ENCODE data around the gene SPRR3.

SPRR3 gene

DNA sequence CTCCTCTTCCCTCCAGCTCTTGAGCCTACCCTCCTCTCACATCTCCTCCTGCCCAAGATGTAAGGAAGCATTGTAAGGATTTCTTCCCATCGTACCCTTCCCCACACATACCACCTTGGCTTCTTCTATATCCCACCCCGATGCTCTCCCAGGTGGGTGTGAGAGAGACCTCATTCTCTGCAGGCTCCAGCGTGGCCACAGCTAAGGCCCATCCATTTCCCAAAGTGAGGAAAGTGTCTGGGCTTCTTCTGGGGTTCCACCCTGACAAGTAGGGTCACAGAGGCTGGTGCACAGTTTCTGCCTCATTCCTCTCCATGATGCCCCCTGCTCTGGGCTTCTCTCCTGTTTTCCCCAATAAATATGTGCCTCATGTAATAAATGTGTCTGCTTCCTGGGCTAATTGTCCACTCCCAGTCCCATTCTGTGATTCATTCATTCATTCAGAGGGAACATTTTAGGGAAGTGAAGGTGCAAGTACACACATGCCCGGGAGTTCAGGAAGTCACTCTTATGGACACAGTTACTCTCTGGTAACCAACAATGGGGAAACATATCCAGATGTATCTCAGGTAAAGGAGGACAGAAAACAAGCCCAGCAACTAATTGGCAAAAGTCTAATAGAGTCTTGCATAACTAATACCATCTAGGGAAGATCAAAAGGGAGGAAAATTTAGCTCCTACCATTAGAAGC lies 29.2 kb upstream of the SPRR3 start:
- no peaks in the 10 kb centered on the region for H3K36me3 ChIP-seq (ENCODE audit: insufficient read depth, low read length)

DNA sequence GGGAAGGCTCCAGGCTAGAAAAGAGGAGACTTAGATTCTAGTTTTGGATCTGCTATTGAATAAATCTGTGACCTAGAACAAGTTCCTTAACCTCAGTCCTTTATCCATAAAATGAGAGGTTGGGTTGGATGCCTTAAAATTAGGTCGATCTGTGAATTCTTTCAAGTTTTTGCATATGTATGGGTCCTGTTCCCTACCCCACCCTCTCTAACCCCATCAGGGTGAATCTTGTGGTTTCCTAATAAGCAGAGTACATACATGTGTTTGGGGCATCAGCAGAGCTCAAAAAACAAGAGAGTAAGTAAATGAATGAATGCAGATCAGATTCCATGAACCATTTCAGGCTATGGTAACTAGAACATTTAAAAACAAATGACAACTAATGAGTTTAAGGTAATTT lies 24.9 kb upstream of the SPRR3 start:
- H3K4me1 ChIP-seq (ENCODE audit: insufficient read depth, low read length, severe bottlenecking): no peaks in the 10 kb centered on the region
- no peak overlapping the region for H3K9ac ChIP-seq (ENCODE audit: low read length)
- H3F3A ChIP-seq (ENCODE audit: insufficient read depth, low read length): no peaks in the 10 kb centered on the region
- H2AFZ ChIP-seq (ENCODE audit: low read length): no peak overlapping the region
- TF ChIP-seq EZH2 (IDR thresholded peaks at IDR 0.05; ENCODE audit: borderline replicate concordance, low read length): no peak
- TF ChIP-seq, protein P1, sequence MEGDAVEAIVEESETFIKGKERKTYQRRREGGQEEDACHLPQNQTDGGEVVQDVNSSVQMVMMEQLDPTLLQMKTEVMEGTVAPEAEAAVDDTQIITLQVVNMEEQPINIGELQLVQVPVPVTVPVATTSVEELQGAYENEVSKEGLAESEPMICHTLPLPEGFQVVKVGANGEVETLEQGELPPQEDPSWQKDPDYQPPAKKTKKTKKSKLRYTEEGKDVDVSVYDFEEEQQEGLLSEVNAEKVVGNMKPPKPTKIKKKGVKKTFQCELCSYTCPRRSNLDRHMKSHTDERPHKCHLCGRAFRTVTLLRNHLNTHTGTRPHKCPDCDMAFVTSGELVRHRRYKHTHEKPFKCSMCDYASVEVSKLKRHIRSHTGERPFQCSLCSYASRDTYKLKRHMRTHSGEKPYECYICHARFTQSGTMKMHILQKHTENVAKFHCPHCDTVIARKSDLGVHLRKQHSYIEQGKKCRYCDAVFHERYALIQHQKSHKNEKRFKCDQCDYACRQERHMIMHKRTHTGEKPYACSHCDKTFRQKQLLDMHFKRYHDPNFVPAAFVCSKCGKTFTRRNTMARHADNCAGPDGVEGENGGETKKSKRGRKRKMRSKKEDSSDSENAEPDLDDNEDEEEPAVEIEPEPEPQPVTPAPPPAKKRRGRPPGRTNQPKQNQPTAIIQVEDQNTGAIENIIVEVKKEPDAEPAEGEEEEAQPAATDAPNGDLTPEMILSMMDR (IDR thresholded peaks at IDR 0.05; ENCODE audit: low read length): no peak
- no peaks in the 10 kb centered on the region for H3K27me3 ChIP-seq (ENCODE audit: insufficient read depth, low read length)
- H3K4me2 ChIP-seq (ENCODE audit: low read length): no peak overlapping the region
- H3K36me3 ChIP-seq (ENCODE audit: insufficient read depth, low read length): no peaks in the 10 kb centered on the region
- no peaks in the 10 kb centered on the region for H3K79me2 ChIP-seq (ENCODE audit: insufficient read depth, low read length)
- H3K9me3 ChIP-seq (ENCODE audit: low read length): no peaks in the 10 kb centered on the region
- H4K20me1 ChIP-seq (ENCODE audit: insufficient read depth, low read length): no peaks in the 10 kb centered on the region
- H3K4me3 ChIP-seq (ENCODE audit: low read depth, low read length, poor library complexity, severe bottlenecking): no peak overlapping the region
- H3K27ac ChIP-seq (ENCODE audit: low read depth, low read length, poor library complexity, severe bottlenecking): no peak overlapping the region
- H3K9me2 ChIP-seq (ENCODE audit: low read depth, low read length): no peaks in the 10 kb centered on the region

More for the DNA sequence above, 29.2 kb upstream of the SPRR3 start:
- no peaks in the 10 kb centered on the region for H3K9me2 ChIP-seq (ENCODE audit: low read depth, low read length)
- H3K9ac ChIP-seq (ENCODE audit: low read length): no peak overlapping the region
- H3K27me3 ChIP-seq (ENCODE audit: insufficient read depth, low read length): no peaks in the 10 kb centered on the region
- H3K27ac ChIP-seq (ENCODE audit: low read depth, low read length, poor library complexity, severe bottlenecking): no peak overlapping the region
- H3K4me1 ChIP-seq (ENCODE audit: insufficient read depth, low read length, severe bottlenecking): no peaks in the 10 kb centered on the region
- no peak overlapping the region for H2AFZ ChIP-seq (ENCODE audit: low read length)
- no peaks in the 10 kb centered on the region for H3K9me3 ChIP-seq (ENCODE audit: low read length)
- H3K79me2 ChIP-seq (ENCODE audit: insufficient read depth, low read length): no peaks in the 10 kb centered on the region
- H3F3A ChIP-seq (ENCODE audit: insufficient read depth, low read length): no peaks in the 10 kb centered on the region
- TF ChIP-seq, protein P1 (IDR thresholded peaks at IDR 0.05; ENCODE audit: low read length): no peak
- no peak for TF ChIP-seq EZH2 (IDR thresholded peaks at IDR 0.05; ENCODE audit: borderline replicate concordance, low read length)
- no peak overlapping the region for H3K4me3 ChIP-seq (ENCODE audit: low read depth, low read length, poor library complexity, severe bottlenecking)
- H4K20me1 ChIP-seq (ENCODE audit: insufficient read depth, low read length): no peaks in the 10 kb centered on the region
- H3K4me2 ChIP-seq (ENCODE audit: low read length): no peak overlapping the region

DNA sequence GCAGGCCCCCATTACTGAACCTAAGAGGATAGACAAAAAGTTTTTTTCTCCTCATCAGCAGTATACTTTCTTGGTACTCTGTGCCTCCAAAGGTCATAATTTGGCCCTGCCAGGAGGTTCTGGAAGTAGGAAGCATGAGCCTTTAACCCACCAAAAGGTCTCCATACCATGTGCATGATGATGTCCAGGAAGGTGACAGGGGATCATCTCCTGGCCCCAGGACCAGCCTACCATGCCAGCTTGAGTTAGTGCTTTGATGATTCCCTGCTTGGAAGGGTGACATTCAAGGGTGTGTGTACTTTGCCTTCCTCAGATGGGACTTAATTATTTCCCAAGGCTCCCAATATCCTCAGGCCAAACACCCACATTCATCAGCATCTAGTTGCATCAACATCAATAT lies 23.9 kb upstream of the SPRR3 start:
- Histone ChIP-seq H3K4me3 (ENCODE audit: low read depth, low read length, poor library complexity, severe bottlenecking) (no peak overlapping the region), H3F3A (ENCODE audit: insufficient read depth, low read length) (no peaks in the 10 kb centered on the region), H2AFZ (ENCODE audit: low read length) (no peak overlapping the region), H3K9me3 (ENCODE audit: low read length) (no peaks in the 10 kb centered on the region), H3K27ac (ENCODE audit: low read depth, low read length, poor library complexity, severe bottlenecking) (no peak overlapping the region), H4K20me1 (ENCODE audit: insufficient read depth, low read length) (no peaks in the 10 kb centered on the region), H3K9ac (ENCODE audit: low read length) (no peak overlapping the region), H3K79me2 (ENCODE audit: insufficient read depth, low read length) (no peaks in the 10 kb centered on the region), H3K4me2 (ENCODE audit: low read length) (no peak overlapping the region), H3K4me1 (ENCODE audit: insufficient read depth, low read length, severe bottlenecking) (no peaks in the 10 kb centered on the region), H3K9me2 (ENCODE audit: low read depth, low read length) (no peaks in the 10 kb centered on the region), H3K27me3 (ENCODE audit: insufficient read depth, low read length) (no peaks in the 10 kb centered on the region), H3K36me3 (ENCODE audit: insufficient read depth, low read length) (no peaks in the 10 kb centered on the region)
- TF ChIP-seq, protein P1 (IDR thresholded peaks at IDR 0.05; ENCODE audit: low read length): no peak
- no peak for TF ChIP-seq EZH2 (IDR thresholded peaks at IDR 0.05; ENCODE audit: borderline replicate concordance, low read length)

Data from OCI-LY1 (cell line).